ENCODE results near the gene COL6A3. TPM values are rescaled to one million over a fixed set of nuclear protein-coding genes. Genes with fewer than 3 reads are reported as not detected.

COL6A3 gene
- total RNA-seq, 1 donor from 2014 or later: 57.1 TPM

GRCh38 chr2:237348281-237348865, 65.6 kb downstream of the COL6A3 start:
- Histone ChIP-seq H3K4me1 (no peaks in the 10 kb centered on the region), H3K27me3 (ENCODE audit: low read depth) (peaks cover 26% of the 10 kb centered on the region), H3K4me3 (no peak overlapping the region), H3K27ac (replicated peaks) (no peak overlapping the region), H3K9me3 (replicated peaks) (no peaks in the 10 kb centered on the region), H3K36me3 (peaks cover 28% of the 10 kb centered on the region)
- TF ChIP-seq CTCF (IDR thresholded peaks at IDR 0.05; ENCODE audit: borderline replicate concordance): no peak
- no peak for DNase-seq
- intact Hi-C loops (cut with micrococcal nuclease): no loop called here

- Histone ChIP-seq H3K9me3 (replicated peaks) (no peaks in the 10 kb centered on the region), H3K4me1 (no peaks in the 10 kb centered on the region), H3K27ac (replicated peaks) (peak overlapping the region; percentile 2), H3K4me3 (no peak overlapping the region), H3K36me3 (peaks cover 29% of the 10 kb centered on the region), H3K27me3 (ENCODE audit: low read depth) (peaks cover 6% of the 10 kb centered on the region)
- intact Hi-C loops (cut with micrococcal nuclease): no loop called here
- TF ChIP-seq CTCF (IDR thresholded peaks at IDR 0.05; ENCODE audit: borderline replicate concordance): no peak
- DNase-seq: no peak
Observed at GRCh38 chr2:237345891-237346640, 67.9 kb downstream of the COL6A3 start.

- H3K4me3 ChIP-seq: no peak overlapping the region
- H3K4me1 ChIP-seq: no peaks in the 10 kb centered on the region
- no peak for TF ChIP-seq CTCF (IDR thresholded peaks at IDR 0.05; ENCODE audit: borderline replicate concordance)
- no peaks in the 10 kb centered on the region for H3K27me3 ChIP-seq (ENCODE audit: low read depth)
- no peaks in the 10 kb centered on the region for H3K9me3 ChIP-seq (replicated peaks)
- peaks cover 34% of the 10 kb centered on the region for H3K36me3 ChIP-seq
- peak overlapping the region; percentile 2 for H3K27ac ChIP-seq (replicated peaks)
- no peak for DNase-seq
- intact Hi-C loops (cut with micrococcal nuclease): no loop called here
Observed at GRCh38 chr2:237345411-237345810, 68.6 kb downstream of the COL6A3 start.

GRCh38 chr2:237344942-237345341, 69.0 kb downstream of the COL6A3 start:
- Histone ChIP-seq H3K27ac (replicated peaks) (no peak overlapping the region), H3K27me3 (ENCODE audit: low read depth) (no peaks in the 10 kb centered on the region), H3K4me1 (no peaks in the 10 kb centered on the region), H3K4me3 (no peak overlapping the region), H3K9me3 (replicated peaks) (no peaks in the 10 kb centered on the region), H3K36me3 (peaks cover 34% of the 10 kb centered on the region)
- intact Hi-C loops (cut with micrococcal nuclease): no loop called here
- no peak for DNase-seq
- no peak for TF ChIP-seq CTCF (IDR thresholded peaks at IDR 0.05; ENCODE audit: borderline replicate concordance)

GRCh38 chr2:237343993-237344392, 70.0 kb downstream of the COL6A3 start:
- no peak overlapping the region for H3K27ac ChIP-seq (replicated peaks)
- no peak for DNase-seq
- peaks cover 37% of the 10 kb centered on the region for H3K36me3 ChIP-seq
- intact Hi-C loops (cut with micrococcal nuclease): no loop called here
- H3K9me3 ChIP-seq (replicated peaks): no peaks in the 10 kb centered on the region
- no peak overlapping the region for H3K4me3 ChIP-seq
- no peaks in the 10 kb centered on the region for H3K4me1 ChIP-seq
- no peak for TF ChIP-seq CTCF (IDR thresholded peaks at IDR 0.05; ENCODE audit: borderline replicate concordance)
- H3K27me3 ChIP-seq (ENCODE audit: low read depth): no peaks in the 10 kb centered on the region

Measured in left ventricle myocardium inferior (tissue), 1 donor.